IMR-90 (cell line): ENCODE data around the gene ENPP6. TPM values are rescaled to one million over a fixed set of nuclear protein-coding genes. Genes with fewer than 3 reads are reported as not detected.

ENCODE experiments used
- ATAC-seq: fragments of 200-7000 bp; cut with Tn5 transposase; 2 replicates; pipeline ENCODE4 v1.9.1; 2020; ENCODE audit warnings: low read depth, mild to moderate bottlenecking, moderate library complexity
- BruUV-seq: library from RNA; stranded (reverse); fragments of 400-500 nt; replicated peaks from 2 replicates; lab custom pipeline; 2021; lab: Mats Ljungman, UMichigan
- CTCF ChIA-PET: fragments of 300-600 bp; formaldehyde crosslinking; extraction: SDS; loops from one replicate; lab custom pipeline; 2021; ENCODE audit warnings: antibody characterized with exemption; lab: Yijun Ruan, JAX
- POLR2A ChIA-PET: fragments of 300-600 bp; sonication (Branson Sonifier 250); formaldehyde crosslinking; loops from one replicate; lab custom pipeline; 2022; ENCODE audit warnings: antibody characterized with exemption; ENCODE audit not compliant: unreplicated experiment; lab: Charles Lee
- DNase-seq: peaks from one replicate; pipeline ENCODE4 v3.0.0; 2013
- H2AFZ ChIP-seq: replicated peaks from 2 replicates; pipeline ENCODE3; 2013; ENCODE audit warnings: low read length, mild to moderate bottlenecking; ENCODE audit not compliant: poor library complexity
- H2AK5ac ChIP-seq: 2 replicates; pipeline ENCODE4 v1.6.1; 2013; ENCODE audit warnings: low read depth, low read length, inconsistent platforms
- H2AK9ac ChIP-seq: replicated peaks from 2 replicates; pipeline ENCODE3; 2013; ENCODE audit warnings: mild to moderate bottlenecking, low read depth, low read length, moderate library complexity; ENCODE audit not compliant: poor library complexity
- H2BK120ac ChIP-seq: 2 replicates; pipeline ENCODE4 v1.6.1; 2013; ENCODE audit warnings: low read depth, low read length, inconsistent platforms
- H2BK15ac ChIP-seq: 3 replicates; pipeline ENCODE4 v1.6.1; 2013; ENCODE audit warnings: low read depth, low read length, inconsistent platforms
- H2BK20ac ChIP-seq: 2 replicates; pipeline ENCODE4 v1.6.1; 2013; ENCODE audit warnings: low read depth, mild to moderate bottlenecking, inconsistent platforms, low read length, moderate library complexity
- H2BK5ac ChIP-seq: 2 replicates; pipeline ENCODE4 v1.6.1; 2013; ENCODE audit warnings: mild to moderate bottlenecking, low read depth, low read length, inconsistent platforms; ENCODE audit not compliant: poor library complexity, severe bottlenecking
- H3K14ac ChIP-seq: replicated peaks from 2 replicates; pipeline ENCODE4 v1.6.1; 2013; ENCODE audit warnings: low read depth, low read length, inconsistent platforms
- H3K18ac ChIP-seq: 2 replicates; pipeline ENCODE4 v1.6.1; 2013; ENCODE audit warnings: low read depth, low read length, control low read depth
- H3K23ac ChIP-seq: 2 replicates; pipeline ENCODE4 v1.6.1; 2013; ENCODE audit warnings: low read depth, low read length, inconsistent platforms
- H3K27ac ChIP-seq: 2 replicates; pipeline ENCODE4 v1.5.1; 2013; ENCODE audit warnings: mild to moderate bottlenecking, control low read depth, low read length; ENCODE audit not compliant: insufficient read depth
- H3K27me3 ChIP-seq: 2 replicates; pipeline ENCODE4 v1.6.1; 2013; ENCODE audit warnings: low read length; ENCODE audit not compliant: control insufficient read depth, insufficient read depth
- H3K36me3 ChIP-seq: 2 replicates; pipeline ENCODE4 v1.6.1; 2013; ENCODE audit warnings: low read length, mixed read lengths; ENCODE audit not compliant: control insufficient read depth, insufficient read depth
- H3K4ac ChIP-seq: 2 replicates; pipeline ENCODE4 v1.6.1; 2013; ENCODE audit warnings: low read depth, low read length, inconsistent platforms
- H3K4me1 ChIP-seq: 2 replicates; pipeline ENCODE4 v1.6.1; 2013; ENCODE audit warnings: low read length, mixed read lengths; ENCODE audit not compliant: control insufficient read depth, insufficient read depth
- H3K4me2 ChIP-seq: 2 replicates; pipeline ENCODE4 v1.6.1; 2013; ENCODE audit warnings: low read depth, mild to moderate bottlenecking, control low read depth, low read length, moderate library complexity
- H3K4me3 ChIP-seq: 2 replicates; pipeline ENCODE4 v1.5.1; 2013; ENCODE audit warnings: low read depth, mild to moderate bottlenecking, control low read depth, low read length, moderate library complexity; ENCODE audit not compliant: insufficient read depth
- H3K56ac ChIP-seq: 2 replicates; pipeline ENCODE4 v1.6.1; 2013; ENCODE audit warnings: low read length, inconsistent platforms; ENCODE audit not compliant: insufficient read depth; ENCODE audit errors: extremely low read depth
- H3K79me1 ChIP-seq, 2 experiments: 2 replicates each; pipeline ENCODE4 v1.6.1; 2013; ENCODE audit warnings: low read length in 2 of 2, inconsistent platforms in 1 of 2, low read depth in 1 of 2
- H3K9ac ChIP-seq: 2 replicates; pipeline ENCODE4 v1.6.1; 2013; ENCODE audit warnings: low read depth, low read length, control low read depth
- H3K9me1 ChIP-seq: 2 replicates; pipeline ENCODE4 v1.6.1; 2013; ENCODE audit warnings: low read length, inconsistent platforms; ENCODE audit not compliant: insufficient read depth
- H3K9me3 ChIP-seq: 2 replicates; pipeline ENCODE4 v1.6.1; 2013; ENCODE audit warnings: low read length; ENCODE audit not compliant: control insufficient read depth, insufficient read depth
- H4K20me1 ChIP-seq: 2 replicates; pipeline ENCODE4 v1.6.1; 2013; ENCODE audit warnings: low read length, inconsistent platforms; ENCODE audit not compliant: insufficient read depth
- H4K5ac ChIP-seq: 2 replicates; pipeline ENCODE4 v1.6.1; 2013; ENCODE audit warnings: mild to moderate bottlenecking, low read depth, low read length, control low read depth
- H4K8ac ChIP-seq, 2 experiments: 2 replicates each; pipeline ENCODE4 v1.6.1; 2013; ENCODE audit warnings: low read depth in 2 of 2, low read length in 2 of 2, control low read depth in 1 of 2, inconsistent platforms in 1 of 2
- H4K91ac ChIP-seq: 2 replicates; pipeline ENCODE4 v1.6.1; 2013; ENCODE audit warnings: low read depth, low read length, inconsistent platforms; ENCODE audit not compliant: insufficient read depth
- FOS ChIP-seq: fragments of 150-350 bp; IDR thresholded peaks from 2 replicates; pipeline ENCODE4 v1.6.1; 2016; ENCODE audit warnings: low read depth, low read length
- MAFK ChIP-seq: IDR thresholded peaks from 2 replicates; pipeline ENCODE4 v1.6.1; 2012; ENCODE audit warnings: low read depth, low read length, improper control_type of control experiment
- NFE2L2 ChIP-seq: fragments of 150-350 bp; IDR thresholded peaks from 2 replicates; pipeline ENCODE4 v1.6.1; 2016; ENCODE audit warnings: low read depth, mild to moderate bottlenecking, low read length
- RCOR1 ChIP-seq: IDR thresholded peaks from 2 replicates; pipeline ENCODE4 v1.6.1; 2012; ENCODE audit warnings: mild to moderate bottlenecking, low read length, improper control_type of control experiment; ENCODE audit not compliant: insufficient replicate concordance
- SMC3 ChIP-seq: fragments of 150-350 bp; IDR thresholded peaks from 2 replicates; pipeline ENCODE4 v1.6.1; 2016; ENCODE audit warnings: low read depth, mild to moderate bottlenecking, antibody characterized with exemption, low read length, moderate library complexity
- WGBS, 2 experiments: methylation state at CpG; one replicate each; pipeline versions ENCODE4 v1.1.5 to v1.1.7; 2013; ENCODE audit warnings: missing lambda C conversion rate in 2 of 2; ENCODE audit not compliant: insufficient read length in 1 of 2; ENCODE audit errors: extremely low coverage in 2 of 2; 5-methylcytosine and 5-hydroxymethylcytosine counted together
- dilution Hi-C: fragments of 300-500 bp; cut with HindIII; formaldehyde crosslinking; loops from one replicate; pipeline ENCODE4 v1.14.3; 2018; ENCODE audit warnings: low sequenced_read_pairs; ENCODE audit not compliant: unreplicated experiment
- in situ Hi-C: fragments of 300-500 bp; cut with MboI; formaldehyde crosslinking; loops from 3 replicates; pipeline ENCODE4 v1.14.3; 2019; ENCODE audit warnings: low sequenced_read_pairs, inconsistent platforms, mixed read lengths
- intact Hi-C: fragments of 100-400 bp; cut with micrococcal nuclease; formaldehyde crosslinking; loops from 2 replicates; pipeline ENCODE4 v1.10.0; 2022
- polyA plus RNA-seq, 3 experiments: library from polyadenylated mRNA; depleted of rRNA; stranded (reverse); fragments of >200 nt; gene quantifications; 2 replicates each; pipeline ENCODE4 v1.2.3, GENCODE V29; 2012; ENCODE audit warnings: low replicate concordance in 1 of 3
- total RNA-seq: library from RNA; depleted of rRNA; stranded (reverse); fragments of >200 nt; gene quantifications from 2 replicates; pipeline ENCODE4 v1.2.3, GENCODE V29; 2012
- TF ChIP-seq, protein P1 (sequence below): conservative IDR thresholded peaks from 2 replicates; pipeline ENCODE4 v1.5.1; 2012; ENCODE audit warnings: mild to moderate bottlenecking, low read depth, low read length, improper control_type of control experiment

ENPP6 gene
- total and polyA plus RNA-seq, 2 of the 4 experiments (the other 2 are of a cell fraction) = not detected

DNA sequence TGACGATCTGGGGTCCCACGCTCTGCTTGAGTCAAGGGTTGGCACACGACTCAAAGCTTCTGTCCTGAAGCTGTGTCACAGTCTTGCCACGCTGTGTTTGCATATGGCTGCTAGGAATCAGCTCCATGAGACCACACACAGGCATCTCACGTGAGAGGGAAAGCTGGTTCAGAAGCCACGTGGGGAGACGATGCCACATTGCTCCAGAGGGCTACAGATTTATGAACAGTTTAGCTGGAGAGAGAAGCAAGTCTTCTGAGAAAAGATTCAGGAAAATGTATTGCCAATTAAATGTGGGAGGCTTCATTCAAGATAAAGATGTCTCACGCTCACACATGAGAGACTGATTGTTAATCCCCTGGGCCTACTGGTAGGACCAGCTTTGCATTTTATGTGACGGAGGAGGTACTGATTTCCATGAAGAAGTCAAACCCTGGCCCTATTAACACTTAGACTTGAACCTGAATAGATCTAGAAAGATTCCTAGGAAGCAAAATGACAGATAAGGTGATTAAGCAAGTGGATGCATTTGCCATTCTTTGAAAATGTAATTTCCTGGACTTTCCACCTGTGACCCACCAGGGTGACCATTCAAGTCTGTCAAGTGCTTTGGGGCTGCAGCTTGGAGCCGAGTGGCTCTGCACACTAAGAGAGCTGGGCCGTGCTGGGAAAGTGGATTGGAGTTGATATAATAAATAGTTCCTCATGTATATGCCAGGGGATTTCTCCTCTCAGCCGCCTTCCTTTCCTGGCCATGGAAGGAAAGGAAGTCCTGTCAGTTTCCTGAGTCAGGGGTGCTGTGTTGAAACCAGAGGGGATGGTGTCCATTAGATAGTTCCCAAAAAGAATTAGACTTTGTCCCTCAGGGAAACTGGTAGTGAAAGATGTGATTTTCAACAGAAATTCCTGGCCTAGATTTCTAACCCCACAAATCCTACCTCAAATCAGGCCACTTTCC, 29.0 kb downstream of the ENPP6 start:
- Histone ChIP-seq H3K23ac (no peak overlapping the region), H3K56ac (no peak overlapping the region), H3K9me3 (no peaks in the 10 kb centered on the region), H3K27me3 (peaks cover 6% of the 10 kb centered on the region), H3K36me3 (no peaks in the 10 kb centered on the region), H3K9me1 (0 out of 2 replicates have a peak, but pooled peaks cover 2% of the 10 kb centered on the region), H3K27ac (no peak overlapping the region), H3K4ac (no peak overlapping the region), H2BK120ac (no peak overlapping the region), H2BK20ac (no peak overlapping the region), H3K4me2 (no peak overlapping the region), H4K5ac (no peak overlapping the region), H4K20me1 (no peaks in the 10 kb centered on the region), H3K79me1 (no peaks in the 10 kb centered on the region), H3K14ac (no peak overlapping the region), H3K9ac (no peak overlapping the region), H2AK9ac (no peak overlapping the region), H2AFZ (no peak overlapping the region), H3K4me1 (no peaks in the 10 kb centered on the region), H3K18ac (no peak overlapping the region), H2BK5ac (no peak overlapping the region), H4K91ac (no peak overlapping the region), H2AK5ac (no peak overlapping the region), H3K4me3 (no peak overlapping the region), H2BK15ac (no peak overlapping the region), H4K8ac (no peak overlapping the region)
- ChIA-PET CTCF (interaction anchor here (0.6 kb wide), 1 partner anchor 9 kb away, joined by 3 read pairs; no protein-coding TSS in a partner anchor), POLR2A (no interaction called here)
- TF ChIP-seq MAFK = no peak
- no peak for TF ChIP-seq NFE2L2
- TF ChIP-seq SMC3 = no peak
- TF ChIP-seq, protein P1, sequence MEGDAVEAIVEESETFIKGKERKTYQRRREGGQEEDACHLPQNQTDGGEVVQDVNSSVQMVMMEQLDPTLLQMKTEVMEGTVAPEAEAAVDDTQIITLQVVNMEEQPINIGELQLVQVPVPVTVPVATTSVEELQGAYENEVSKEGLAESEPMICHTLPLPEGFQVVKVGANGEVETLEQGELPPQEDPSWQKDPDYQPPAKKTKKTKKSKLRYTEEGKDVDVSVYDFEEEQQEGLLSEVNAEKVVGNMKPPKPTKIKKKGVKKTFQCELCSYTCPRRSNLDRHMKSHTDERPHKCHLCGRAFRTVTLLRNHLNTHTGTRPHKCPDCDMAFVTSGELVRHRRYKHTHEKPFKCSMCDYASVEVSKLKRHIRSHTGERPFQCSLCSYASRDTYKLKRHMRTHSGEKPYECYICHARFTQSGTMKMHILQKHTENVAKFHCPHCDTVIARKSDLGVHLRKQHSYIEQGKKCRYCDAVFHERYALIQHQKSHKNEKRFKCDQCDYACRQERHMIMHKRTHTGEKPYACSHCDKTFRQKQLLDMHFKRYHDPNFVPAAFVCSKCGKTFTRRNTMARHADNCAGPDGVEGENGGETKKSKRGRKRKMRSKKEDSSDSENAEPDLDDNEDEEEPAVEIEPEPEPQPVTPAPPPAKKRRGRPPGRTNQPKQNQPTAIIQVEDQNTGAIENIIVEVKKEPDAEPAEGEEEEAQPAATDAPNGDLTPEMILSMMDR = no peak
- no peak for TF ChIP-seq FOS
- no peak for TF ChIP-seq RCOR1
- BruUV-seq = no TSS peak
- 38% methylated on average over 7 of the region's 12 CpGs; no CpG with 5 or more reads in 1 of the 2 experiments for WGBS, 2 experiments
- in situ Hi-C loops = no loop called here
- DNase-seq = no peak
- intact Hi-C loops = no loop called here
- dilution Hi-C loops = no loop called here
- no peak for ATAC-seq
